COLO668 (cell line): Measurements from ENCODE around the gene ANP32B.
A peak's percentile ranks its signal among the peaks of the same experiment; 100 is the strongest.
"Not testable (repeated sequence)": the region's sequence is repeated elsewhere in the genome, so short reads cannot be mapped to it uniquely, and the experiment has no call there.

Experiments used
- DNase-seq: peaks from one replicate; lab custom pipeline; 2025; ENCODE audit not compliant: unreplicated experiment; lab: John Stamatoyannopoulos, UW

The ANP32B gene

DNA sequence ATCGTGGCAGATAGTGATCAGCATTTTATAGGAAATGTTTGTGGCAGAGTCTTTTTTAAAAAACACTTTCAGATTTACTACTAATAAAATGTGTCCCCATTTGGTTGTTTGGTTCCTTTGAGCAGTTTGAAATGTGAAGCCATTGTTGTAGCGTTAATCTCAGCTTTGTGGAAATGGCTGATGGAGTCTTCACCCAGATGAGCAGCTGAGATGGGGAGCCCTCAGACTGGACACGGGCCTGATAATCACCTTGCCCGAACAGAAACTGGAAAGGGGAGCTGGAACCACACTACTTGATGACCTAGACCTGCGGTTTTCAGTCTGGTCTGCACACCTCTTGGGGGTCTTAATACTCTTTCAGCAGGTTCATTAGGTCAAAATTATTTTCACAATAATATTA, 20.6 kb upstream of the ANP32B start:
- no peak for DNase-seq

DNA sequence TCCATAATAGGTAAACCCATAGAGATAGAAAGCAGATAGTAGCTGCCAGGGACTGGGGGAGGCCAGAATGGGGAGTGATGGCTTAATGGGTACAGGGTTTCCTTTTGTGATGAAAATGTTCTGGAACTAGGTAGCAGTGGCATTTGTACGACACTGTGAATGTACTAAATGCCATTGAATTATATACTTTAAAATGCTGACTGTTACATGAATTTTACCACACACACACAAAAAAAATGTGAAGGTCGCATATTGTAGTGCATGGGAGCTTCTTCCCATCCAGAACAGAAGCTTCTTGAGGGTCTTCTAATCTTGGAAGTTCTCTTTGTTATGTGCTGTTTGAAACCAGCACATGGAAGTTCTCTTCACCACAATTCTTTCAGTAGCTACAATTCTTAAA, 19.9 kb upstream of the ANP32B start:
- DNase-seq: no peak

DNA sequence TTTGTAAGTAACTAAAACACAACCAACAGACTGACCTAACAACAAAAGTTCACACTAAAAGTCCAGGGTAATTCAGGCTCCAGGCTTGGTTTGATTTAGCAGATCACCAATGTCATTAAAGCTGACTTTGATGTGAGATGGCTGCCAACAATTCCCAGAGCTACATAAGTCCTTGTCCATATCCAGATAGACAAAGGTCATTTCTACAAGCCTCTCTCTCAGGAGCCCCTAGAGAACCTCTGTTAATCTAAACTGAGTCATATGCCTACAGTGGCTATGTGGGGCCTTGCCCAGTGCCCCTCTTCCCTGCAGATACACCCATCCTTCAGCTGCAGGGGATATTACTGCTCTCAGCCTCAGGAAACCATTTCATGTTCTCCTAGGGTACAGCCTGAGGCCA, 18.2 kb upstream of the ANP32B start:
- no peak for DNase-seq

DNA sequence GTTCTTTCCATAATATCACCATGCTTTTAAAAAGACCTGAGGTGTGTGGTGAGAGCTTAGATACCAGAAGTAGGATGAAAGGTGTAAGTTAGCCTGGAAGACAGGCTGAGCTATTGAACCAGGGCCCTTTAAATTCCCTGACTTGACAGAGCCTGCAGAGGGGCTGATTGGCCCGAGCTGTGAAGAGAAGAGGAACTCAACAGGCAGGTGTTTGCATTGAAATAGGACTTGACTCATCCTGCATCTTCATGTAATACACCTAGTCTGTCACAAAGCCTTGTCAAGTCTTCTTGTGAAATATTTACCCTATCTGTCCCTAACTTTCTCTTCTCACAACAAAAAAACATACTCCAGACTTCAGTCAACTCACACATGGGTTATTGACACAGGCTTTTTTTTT, 16.6 kb upstream of the ANP32B start:
- DNase-seq: no peak

DNA sequence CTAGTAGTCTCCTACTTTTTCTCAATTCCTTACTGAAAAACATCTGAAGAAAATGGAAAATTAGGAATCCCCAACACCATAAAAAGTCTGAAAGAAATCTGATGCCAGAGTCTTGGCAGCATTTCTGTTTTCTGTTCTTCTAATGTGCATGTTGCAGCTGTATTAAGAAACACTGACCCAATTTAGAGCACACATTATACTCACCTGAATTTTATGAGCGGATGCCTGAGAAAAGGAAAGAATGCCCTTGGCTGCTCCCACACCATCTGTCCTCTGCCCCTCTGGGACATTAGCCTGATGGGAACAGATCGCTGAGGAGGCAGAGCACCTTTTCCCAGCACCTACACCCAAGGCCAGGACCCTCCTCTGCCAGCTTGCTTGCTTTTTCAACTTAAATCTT, 14.1 kb upstream of the ANP32B start:
- no peak for DNase-seq

DNA sequence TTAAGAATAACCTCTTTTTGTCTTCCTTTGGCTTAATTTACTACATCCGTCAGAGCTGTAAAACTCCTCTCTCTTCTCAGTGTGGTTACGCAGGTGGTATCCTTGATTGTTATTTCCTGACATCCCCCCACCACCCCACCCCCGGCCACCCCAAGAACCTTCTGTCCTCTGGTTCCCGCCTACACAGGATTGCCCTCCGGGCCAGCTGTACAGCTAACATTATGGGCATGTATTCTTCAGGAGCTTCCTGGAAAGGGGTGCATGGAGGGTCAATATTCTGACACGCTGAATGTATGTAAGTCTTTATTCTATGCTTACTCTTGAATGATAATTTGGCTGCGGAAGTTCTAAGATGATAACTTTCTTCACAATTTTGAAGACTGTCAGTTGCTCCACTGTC, 13.0 kb upstream of the ANP32B start:
- DNase-seq: no peak

DNA sequence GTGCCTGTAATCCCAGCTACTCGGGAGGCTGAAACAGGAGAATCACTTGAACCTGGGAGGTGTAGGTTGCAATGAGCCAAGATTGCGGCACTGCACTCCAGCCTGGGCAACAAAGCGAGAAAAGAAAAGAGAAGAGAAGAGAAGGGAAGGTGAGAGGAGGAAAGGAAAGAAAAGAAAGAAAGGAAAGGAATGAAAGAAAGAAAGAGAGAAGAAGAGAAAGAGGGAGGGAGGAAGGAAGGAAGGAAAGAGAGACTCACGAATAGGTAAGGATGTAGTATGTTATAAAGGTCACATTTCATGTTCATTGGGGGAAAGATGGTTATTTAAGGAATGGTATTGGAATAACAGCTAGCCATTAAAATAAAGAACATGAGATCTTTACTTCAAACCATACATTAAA, 10.4 kb upstream of the ANP32B start:
- DNase-seq: no peak

DNA sequence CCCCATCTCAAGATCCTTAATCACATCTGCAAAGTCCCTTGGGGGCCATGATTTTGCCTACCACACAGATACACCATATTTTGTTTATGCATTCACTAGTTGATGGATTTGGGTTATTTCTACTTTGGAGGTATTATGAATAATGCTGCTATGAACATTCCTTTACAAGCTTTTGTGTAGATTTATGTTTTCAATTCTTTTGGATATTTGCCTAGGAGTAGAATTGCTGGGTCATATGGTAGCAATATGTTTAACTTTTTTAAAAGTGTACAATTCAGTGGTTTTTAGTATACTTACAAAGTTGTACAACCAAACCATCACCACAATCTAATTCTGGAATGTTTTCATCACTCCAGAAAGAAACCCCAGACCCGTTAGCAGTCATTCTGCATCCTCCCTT, 7.8 kb upstream of the ANP32B start:
- no peak for DNase-seq

DNA sequence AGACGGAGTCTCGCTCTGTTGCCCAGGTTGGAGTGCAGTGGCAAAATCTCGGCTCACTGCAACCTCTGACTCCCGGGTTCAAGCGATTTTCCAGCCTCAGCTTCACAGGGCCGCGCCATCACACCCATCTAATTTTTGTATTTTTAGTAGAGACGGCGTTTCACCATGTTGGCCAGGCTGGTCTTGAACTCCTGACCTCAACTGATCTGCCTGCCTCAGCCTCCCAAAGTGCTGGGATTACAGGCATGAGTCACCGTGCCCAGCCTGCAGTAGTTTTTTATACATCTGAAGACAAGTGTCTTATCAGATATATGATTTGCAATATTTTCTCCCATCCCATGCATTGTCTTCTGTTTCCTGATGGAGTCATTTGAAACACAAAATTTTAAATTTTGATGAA, 6.5 kb upstream of the ANP32B start:
- DNase-seq: not testable (repeated sequence)

DNA sequence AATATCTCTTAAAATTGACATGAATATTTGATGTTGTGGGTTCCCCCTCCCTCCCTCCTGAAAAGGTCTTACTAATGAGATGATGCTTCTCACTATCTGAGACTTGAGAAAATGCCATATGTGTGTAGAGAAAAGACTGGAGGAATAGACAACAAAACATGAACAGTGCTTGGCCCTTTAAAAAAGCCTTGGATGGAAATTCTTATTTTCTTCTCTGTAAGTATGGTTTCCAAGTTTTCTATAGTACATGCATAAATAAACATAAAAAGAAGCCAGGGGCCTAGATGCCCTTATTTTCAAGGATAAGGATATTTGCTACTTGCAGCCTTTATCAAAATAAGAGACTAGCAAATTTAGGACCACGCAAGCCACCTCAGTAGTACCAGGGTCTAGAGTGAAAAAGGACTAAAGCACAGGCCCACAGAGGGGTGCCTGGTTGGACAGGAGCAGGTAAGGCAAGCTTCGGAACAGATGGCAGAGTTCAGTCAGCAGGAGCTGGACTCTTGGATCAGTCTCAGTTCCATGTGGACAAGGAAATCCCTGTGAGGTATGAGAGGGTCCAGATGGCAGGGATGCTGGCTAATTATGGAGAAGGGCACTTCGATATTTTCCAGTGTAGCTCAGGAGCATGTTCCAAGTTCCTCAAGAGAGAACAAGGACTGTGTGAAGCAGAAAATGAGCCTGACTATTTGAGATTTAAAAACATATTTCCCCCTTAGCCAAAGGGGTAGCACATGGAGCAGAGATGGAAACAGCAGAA, 4.6 kb upstream of the ANP32B start:
- DNase-seq: no peak

DNA sequence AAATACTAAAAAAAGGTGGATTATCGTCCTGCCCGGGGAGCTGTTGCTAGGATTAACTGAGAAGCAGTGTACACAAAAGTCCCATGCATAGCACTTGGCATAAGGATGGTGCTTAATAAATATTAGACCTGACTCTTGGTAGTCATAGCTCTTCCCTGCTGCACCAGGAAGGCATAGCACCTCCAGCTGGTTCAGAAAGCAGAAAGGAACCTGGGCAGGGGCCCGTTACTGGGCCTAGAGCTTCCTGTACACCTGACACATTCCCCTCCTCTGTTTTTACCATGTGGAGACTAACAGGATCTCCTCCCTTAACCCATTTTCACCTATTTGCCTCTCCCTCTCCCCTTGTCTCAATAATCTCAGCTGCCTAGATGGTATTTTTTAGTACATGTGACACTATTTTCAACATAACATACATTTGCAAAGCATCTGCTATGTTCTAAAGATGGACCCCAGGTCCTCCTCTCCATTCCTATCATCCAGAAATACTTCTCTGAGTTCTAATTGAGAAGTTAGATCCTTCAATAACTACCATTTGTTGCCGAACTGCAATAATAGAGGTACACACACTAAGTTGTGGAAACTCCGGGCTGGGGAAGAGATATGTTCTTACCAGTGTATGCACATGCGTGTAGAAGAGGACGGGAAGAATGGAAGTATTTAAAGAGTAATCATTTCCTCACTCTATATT, 3.2 kb upstream of the ANP32B start:
- no peak for DNase-seq

DNA sequence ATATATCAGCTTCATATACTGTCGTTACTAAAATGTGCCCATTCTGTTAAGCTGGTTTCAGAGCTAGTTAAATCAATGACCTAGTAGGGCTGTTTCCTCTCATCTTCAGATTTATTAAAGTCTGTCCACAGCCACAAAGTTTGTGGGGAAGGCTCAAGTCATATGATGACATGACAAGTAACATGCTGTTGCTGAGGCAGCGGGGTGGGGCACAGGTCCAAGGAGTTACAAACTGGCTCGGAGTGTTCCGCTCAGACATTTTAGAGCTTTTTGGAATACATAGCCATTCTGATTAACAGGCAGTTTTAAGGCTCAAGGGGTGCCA, 2.7 kb upstream of the ANP32B start:
- DNase-seq: no peak

DNA sequence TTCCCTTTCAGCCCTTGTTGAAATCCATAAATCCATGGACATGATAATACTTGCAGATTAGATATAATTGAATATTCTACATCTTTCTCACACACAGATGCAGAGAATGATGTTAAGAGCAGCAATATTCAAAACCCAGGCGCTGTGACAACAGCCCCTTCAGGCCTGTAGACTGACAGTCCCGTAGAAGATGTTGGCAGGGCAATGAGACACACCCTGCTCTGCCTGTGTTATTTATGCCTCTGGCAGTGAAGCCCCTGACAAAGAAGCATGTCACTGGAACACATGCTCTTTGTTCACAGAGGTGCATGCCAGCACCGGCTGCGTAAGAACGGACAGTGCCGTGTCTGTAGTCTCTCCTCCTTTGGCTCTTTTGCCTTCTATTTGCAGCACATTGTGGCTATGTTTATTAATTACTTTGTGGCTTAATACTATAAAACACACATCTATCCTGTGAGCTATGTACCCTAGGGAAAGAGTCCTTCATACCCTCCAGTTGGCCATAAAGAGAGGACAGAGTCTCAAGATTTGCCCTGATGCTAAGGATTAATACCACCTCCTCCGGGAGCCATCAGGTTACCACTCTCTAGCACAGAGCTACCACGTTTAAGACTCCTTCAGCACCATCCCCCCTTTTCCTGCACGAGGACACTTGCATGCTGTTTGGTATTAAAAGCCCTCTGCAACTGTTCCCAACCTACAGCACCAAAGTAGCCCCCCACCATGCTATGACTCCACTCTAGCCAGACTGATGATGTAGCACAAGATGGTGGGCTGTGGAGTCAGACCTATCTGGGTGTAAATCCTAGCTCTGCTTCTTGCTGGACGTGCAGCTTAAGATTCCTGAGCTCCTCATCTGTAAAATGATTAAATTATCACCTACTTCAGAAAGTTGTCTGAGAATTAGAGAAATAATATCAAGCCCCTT, 2.0 kb upstream of the ANP32B start:
- no peak for DNase-seq

DNA sequence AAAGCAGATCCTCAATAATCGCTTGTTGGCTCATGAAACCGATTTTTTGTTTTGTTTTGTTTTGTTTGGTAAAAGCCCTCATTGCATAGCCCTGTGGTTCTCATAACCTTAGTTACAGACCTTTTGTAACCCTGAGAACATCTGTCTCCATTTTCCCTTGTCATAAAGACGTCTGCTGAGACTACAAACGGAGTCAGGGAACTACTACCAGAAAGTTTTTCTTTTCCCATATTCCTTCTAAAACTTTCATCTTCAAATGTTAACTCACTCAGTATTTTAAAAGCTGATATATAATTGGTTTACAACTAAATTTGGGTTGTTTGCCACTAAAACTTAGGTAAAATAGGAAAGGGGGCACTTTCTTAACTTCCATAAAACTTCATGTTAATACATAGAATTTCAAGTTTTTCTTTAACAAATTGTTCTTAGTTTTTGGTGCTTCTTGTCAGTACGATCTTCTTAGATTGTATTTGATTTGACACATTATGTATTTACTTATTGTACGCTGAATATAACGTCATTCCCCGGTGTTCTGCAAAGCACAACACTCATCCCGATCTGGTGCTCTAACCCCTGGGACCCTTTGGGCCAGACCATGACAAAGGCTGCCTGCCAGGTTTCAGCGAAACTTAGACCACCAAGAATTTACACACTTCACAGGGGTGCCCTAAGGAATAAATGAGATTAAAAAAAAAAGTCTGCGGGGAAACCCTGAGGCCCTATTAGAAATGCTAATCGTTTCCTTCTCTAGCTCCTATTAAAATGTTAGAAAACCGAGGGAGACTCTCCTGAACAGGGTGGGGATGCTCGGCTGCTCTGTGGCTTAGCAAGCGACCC, 1.1 kb upstream of the ANP32B start:
- DNase-seq: no peak

DNA sequence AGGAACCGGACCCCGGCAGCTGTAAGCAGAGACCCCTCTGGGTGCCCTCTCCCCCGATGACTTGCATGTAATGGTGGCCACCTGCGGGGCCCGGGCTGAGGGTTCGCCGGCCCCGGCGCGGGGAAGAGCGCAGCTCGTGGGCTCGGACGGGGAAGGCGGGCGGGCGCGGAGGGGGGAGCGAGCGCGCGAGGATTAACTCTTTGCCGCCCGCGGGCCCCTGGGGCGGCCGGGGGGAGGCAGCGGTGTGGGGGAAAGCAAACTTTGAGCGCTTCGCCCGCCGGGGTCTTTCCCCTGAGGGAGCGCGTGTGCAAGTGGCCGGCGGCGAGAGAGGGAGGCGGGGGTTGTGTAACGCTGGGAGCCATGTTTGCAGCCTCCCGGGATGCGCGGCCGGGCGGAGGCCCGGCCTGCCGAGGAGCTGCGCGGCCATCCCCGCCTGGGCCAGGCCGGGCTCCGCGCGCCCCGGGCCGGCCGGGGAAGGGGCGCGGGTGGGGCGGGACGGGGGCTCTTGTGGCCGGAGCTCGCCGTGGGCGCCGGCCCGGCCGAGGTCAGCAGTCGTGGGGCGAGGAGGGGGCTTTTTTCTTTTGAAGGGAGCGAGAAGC, 547 bp downstream of the ANP32B start:
- peak; percentile 65 for DNase-seq

DNA sequence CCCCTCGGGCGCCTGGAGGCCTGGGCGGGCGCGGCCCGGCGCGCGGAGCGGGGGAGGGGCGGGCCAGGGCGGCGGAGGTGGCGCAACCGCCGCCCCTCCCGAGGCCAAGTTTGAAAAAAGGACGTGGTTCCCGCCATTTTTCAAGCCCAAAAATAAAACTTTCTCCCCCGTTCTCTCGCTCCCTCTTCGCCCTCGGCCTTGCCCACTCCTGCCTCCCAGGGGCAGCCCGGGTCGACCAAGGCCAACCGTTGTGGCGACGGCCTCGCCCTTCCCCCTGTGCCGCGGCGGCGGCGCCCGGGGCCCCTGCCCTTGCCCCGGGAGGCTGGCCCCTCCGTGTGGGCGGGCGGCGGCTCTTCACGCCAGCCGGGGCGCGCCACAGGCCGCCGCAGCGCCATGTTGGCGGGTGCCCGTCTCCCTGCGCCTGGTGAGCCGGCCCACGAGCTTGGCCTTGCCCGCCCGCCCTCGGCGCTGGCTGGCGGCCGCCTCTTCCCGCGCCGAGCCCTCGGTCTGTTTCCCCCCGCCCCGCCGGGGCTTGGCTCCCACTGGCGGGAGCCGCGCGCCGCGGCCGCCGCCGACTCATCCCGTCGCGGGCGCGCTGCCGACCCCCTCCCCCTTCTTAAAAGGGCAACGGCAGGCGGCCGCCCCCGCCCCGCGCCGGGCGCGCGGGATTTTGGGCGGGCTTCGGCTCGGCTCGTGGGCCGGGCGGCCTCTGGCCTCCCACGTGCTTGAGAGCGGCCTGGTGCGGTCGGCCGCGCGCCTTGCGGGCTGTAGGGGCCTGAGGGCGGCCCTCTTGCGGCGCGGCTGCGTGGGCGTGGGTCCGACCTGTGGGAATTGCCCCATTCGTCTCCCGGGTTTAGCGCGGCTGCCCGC, 1.3 kb downstream of the ANP32B start:
- DNase-seq: peak; percentile 87

DNA sequence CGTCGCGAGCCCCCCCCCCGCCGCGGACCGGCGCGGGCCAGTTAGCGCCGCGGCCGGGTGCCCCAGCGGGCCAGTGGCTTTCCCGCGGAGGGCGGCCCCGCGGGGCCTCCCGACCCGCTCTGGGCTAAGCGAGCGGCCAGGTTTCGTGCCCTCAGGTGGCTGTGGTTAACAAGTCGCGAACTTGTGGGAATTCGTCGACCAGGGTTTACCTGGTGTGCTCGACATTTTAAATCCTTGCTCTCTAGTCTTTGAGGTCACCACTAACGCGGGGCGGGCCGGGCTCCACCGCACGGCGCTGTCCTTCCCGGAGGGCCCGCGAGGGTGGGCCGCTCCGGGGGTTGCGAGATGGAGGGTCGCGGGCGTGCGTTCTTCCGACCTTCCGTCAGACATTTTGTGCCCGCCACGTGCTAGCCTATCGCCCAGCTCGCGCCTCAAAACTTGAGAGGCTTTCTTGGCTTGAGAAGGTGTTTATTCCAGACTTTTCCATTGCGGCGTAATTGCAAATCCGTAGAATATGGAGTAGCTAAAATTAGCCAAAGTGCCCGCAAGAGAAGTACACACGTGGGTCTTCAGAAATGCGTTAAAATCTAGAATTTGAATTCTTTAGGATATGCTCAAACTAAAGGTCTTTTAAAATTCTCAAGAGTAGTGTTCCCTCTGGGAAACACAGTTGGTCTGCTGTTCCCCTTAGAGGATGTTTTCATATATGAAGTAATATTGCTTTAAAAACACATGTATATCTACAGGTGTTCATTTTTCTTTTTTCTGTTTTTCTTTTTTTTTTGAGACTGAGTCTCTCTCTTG, 2.1 kb downstream of the ANP32B start:
- DNase-seq: peak; percentile 83

DNA sequence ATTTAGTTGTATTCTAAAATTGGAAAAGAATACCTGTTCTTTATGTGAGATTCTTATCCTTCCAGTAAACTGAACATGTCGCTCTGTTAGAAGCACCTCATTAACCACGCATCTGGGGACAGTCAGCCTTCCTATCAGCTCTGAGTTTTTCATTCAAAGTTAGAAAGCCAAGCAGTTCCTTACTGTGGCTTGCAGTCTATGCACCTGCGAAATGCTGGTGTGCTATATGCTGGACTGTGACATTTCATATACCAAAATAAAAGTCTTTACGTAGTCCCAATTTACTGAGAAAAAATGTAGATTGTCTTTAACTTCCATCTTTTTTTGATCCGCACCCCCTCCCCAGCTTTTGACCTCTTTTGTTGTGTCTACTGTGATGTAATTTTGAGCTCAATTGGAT, 4.3 kb downstream of the ANP32B start:
- DNase-seq: no peak

DNA sequence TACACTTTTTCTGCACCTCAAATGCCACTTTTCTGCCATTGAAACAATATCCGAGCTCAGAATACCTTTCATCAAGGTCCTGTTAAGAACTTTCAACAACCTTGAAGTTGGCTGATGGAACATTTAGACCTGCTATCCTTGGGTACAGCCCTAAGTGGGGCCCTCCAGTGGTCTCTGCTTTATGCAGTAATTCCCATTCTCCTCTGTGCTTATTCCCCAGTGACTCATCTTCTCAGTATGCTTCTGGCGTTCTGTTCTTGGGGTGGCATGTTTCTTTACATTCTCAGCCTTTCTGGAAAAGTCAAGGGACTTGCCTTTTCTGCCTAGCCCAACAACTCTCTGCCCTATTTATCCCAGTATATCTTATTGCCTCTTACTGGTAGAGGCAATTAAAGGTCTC, 7.1 kb downstream of the ANP32B start:
- DNase-seq: no peak
